Left colon (tissue), 2 donors: ENCODE measurements around the gene ADARB2. TPM values are rescaled to one million over a fixed set of nuclear protein-coding genes. Genes with fewer than 3 reads are reported as not detected.
A peak's percentile ranks its signal among the peaks of the same experiment; 100 is the strongest.

Experiments used
- ATAC-seq: fragments of 200-7000 bp; cut with Tn5 transposase; one replicate; pipeline ENCODE4 v1.9.1; 2020; ENCODE audit warnings: mild to moderate bottlenecking, moderate library complexity
- DNase-seq, 2 donors: peaks; one replicate each; pipeline ENCODE4 v3.0.0-alpha.2; 2020
- intact Hi-C, 2 donors: fragments of 100-400 bp; cut with DNase I in 1 of 2; cut with micrococcal nuclease in 1 of 2; formaldehyde crosslinking; loops; one replicate each; pipeline versions ENCODE4 v1.11.2 to v1.14.0; 2022; cut with DNase I, micrococcal nuclease
- total RNA-seq, 2 donors: library from RNA; stranded (reverse); fragmentation: NEBNext Ultra II Directional; extraction: Animal tissue kit (Norgen Biotek cat#: 25700); gene quantifications; one replicate each; pipeline ENCODE4 v1.2.1, GENCODE V29; 2021
- donor health status: DM: no; HTN: no; CAD: no.
- donor health status: DM: yes; HTN: yes; CAD: no.

The ADARB2 gene
- total RNA-seq, 2 donors from 2014 or later: 0.21 to 0.73 TPM

DNA sequence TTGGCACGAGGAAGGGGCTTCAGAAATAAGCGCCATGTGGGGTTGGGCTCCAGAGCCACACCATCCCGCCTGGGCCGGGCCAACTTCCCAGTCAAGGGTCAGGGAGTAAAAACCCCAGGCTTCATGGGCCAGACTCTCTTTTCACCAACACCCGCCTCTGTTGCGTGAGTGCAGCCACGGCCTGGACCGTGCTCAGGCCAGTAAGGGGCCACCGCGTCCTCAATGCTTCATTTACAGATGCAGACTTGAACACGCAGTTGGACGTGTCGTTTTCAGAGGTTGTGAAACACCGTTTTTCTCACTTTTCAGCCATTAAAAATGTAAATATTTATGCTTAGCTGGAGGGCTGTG lies 520.1 kb downstream of the ADARB2 start:
- DNase-seq (no peak), ATAC-seq (no peak)
- intact Hi-C loops: no loop called here

DNA sequence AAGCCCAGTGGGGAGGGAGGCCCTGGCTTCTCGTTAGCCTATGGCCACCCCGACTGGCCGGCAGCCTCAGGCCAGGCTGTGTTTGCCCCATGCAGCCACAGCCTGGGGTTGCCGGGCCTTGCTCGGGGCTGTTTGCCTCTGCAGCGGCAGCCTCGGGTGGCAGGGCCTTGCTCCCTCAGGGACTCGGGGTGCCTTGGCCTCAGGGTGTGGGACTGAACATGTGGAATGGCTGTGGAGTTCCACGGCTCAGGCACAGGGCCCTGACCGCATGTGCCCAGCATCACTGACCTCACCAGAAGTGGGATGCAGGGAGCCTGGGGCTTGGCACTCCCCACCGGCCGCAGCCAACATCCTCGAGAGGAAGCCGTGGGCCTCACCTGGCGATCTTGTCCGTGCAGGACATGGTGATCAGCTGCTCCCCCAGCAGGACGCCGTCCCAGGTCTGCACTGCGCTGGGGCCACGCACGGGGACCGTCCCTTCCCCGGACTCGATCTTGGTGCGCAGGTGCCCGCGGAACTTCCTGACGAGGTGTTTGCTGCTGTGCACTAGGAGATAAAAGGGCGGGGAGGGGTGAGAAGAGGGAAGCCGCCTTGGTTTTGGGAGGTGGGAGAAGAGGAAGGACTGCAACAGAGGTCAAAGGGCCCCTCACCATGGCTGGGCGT lies 520.6 kb downstream of the ADARB2 start:
- ATAC-seq: no peak
- intact Hi-C loops: no loop called here
- no peak for DNase-seq

DNA sequence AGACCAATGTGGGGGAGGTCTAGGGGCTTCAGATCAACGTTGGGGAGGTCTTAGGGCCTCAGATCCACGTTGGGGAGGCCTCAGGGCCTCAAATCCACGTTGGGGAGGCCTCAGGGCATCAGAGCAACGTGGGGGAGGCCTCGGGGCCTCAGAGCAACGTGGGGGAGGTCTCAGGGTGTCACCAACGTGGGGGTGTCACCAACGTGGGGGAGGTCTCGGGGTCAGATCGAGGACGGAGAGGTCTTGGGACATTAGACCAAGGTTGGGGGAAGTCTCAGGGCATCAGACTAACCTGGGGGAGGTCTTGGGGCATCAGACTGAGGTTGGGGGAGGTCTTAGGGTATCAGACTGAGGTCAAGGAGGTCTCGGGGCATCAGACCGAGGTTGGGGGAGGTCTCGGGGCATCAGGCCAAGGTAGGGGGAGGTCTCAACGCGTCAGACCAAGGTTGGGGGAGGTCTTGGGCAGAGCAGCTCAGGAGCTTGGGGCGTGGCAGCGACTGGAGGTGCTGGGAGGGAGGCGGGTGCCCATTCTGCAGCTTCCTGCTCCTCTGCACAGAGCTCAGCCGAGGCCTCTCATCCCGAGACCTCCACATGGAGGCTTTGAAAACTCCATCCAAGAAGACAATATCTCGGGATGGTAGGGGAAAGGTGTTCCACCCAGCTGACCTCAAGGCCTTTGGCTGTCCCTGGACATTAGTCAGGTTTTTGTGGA lies 521.3 kb downstream of the ADARB2 start:
- DNase-seq (no peak), ATAC-seq (no peak)
- intact Hi-C loops: no loop called here

DNA sequence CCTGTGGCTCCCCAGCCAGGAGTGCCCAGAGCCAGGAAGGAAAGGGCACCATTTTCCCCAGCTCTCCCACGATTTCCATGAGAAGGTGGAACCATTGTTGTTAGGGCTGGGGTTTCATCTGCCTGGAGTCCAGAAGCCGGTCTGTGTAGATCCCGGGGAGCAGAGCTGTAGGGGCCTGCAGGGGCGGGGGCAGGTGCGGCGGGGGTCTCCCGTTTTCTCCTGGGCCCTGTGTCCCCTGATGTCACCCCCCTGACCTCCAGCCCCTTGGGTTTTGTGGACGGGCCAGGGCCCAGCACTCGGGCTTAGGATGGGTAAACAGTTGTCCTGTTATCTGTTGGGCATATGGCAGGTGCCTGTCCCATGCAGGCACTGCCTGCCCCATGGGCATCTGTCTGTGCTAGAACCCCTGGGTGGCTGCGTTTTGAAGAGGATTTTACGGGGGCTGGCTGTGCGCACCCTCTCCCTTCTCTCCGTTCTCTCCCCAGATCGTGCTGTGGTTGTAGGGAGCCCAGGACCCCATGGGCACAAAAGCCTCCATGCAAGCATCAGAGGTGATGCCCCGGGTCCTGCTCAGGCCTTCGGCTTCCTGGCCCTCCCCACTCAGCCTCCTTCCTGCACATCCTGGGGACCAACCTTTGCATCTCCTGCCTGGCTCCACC lies 522.3 kb downstream of the ADARB2 start:
- intact Hi-C loops: no loop called here
- ATAC-seq: no peak
- no peak for DNase-seq

DNA sequence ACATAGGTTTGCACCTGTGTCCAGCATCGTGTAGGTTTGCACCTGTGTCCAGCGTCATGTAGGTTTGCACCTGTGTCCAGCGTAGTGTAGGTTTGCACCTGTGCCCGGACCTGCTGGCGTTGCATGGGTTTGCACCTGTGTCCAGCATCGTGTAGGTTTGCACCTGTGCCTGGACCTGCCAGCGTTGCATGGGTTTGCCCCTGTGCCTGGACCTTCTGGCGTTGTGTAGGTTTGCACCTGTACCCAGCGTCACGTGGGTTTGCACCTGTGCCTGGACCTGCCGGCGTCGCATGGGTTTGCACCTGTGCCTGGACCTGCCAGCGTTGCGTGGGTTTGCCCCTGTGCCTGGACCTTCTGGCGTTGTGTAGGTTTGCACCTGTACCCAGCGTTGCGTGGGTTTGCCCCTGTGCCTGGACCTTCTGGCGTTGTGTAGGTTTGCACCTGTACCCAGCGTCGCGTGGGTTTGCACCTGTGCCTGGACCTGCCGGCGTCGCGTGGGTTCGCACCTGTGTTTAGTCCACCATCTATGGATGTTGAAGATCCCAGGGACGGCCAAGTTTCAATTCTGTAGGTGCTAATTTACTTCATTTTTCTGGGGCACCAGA lies 523.2 kb downstream of the ADARB2 start:
- DNase-seq (no peak), ATAC-seq (no peak)
- intact Hi-C loops: no loop called here

DNA sequence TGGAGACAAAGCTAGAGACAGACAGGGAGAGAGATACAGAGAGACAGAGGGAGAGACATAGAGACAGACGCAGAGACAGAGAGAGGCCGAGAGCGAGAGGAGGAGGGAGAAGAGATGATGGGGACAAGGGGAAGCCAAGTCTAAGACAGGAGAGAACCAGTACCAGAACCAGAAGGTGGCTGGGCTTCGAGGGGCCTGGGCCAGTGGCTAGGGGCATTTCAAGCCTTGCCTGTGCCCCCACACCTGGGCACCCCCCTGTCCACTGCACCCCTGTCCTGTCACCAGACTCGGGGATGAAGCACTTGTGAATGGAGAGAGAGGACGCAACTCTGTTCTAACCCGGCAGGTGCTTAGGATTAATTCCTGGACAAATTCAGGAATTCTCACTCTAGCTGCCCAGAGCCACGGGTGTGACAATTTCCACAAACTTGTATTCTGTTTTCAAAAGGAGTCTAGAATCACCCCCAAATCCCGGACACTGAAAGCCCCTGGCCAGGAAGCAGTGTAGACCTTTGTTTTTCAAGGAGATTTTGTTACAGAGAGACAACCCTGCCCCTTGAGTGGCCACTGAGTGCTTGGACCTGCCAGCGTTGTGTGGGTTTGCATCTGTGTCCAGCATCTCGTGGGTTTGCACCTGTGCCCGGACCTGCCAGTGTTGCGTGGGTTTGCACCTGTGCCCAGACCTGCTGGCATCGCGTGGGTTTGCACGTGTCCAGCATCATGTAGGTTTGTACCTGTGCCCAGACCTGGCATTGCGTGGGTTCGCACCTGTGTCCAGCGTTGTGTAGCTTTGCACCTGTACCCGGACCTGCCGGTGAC lies 523.9 kb downstream of the ADARB2 start:
- DNase-seq (no peak), ATAC-seq (no peak)
- intact Hi-C loops: no loop called here

DNA sequence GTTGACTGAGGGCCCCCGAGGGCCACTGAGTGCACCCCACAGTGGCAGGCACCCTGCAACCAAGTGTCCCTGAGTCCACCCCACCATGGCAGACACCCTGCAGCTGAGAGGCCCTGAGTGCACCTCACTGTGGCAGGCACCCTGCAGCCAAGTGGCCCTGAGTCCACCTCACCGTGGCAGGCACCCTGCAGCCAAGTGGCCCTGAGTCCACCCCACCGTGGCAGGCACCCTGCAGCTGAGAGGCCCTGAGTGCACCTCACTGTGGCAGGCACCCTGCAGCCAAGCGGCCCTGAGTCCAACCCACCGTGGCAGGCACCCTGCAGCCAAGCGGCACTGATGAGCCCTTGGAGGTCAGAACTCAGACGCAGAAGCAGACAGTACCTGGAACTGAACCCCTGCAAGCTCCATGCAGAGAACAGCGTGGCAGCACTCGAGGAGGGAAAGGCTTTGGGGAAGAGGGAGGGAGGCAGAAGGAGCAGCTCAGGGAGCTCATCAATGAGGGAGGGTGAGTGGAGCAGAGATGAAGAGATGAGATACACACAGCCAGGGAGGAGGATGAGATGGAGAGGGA lies 524.7 kb downstream of the ADARB2 start:
- DNase-seq: no peak
- intact Hi-C loops: no loop called here
- ATAC-seq: no peak

DNA sequence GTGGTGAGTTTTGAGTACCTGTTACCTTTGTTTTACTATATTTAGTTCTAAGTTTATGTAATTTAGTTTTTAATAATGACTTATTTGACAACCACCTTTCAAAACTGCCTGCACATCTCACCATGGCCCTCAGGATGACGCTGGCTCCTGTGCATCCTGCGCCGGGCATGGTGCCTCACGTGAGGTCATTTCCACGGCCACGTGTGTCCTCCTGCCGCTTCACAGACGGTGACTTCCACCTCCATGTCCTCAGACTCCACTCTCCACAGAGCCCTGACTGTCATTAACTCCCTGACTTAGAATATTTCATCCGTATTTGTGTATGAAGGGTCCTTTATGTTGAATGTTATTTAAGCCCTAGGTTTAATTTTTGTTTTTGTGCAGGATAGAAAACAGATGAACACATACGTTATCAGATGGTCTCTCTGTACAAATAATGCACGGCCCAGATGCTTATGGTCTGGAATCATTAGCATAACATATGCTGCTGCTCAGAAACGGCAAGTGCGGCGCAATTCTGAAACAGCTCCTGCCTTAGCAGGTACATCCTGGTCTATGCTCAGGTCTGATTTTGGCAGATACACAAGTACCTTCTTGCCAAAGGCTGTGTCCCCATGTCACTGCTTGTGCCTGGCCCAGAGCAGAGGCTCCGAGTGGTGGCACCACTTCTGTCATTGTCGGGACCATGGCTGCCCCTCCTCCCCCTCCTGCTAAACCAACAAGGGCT lies 525.3 kb downstream of the ADARB2 start:
- DNase-seq (no peak), ATAC-seq (no peak)
- intact Hi-C loops: no loop called here

DNA sequence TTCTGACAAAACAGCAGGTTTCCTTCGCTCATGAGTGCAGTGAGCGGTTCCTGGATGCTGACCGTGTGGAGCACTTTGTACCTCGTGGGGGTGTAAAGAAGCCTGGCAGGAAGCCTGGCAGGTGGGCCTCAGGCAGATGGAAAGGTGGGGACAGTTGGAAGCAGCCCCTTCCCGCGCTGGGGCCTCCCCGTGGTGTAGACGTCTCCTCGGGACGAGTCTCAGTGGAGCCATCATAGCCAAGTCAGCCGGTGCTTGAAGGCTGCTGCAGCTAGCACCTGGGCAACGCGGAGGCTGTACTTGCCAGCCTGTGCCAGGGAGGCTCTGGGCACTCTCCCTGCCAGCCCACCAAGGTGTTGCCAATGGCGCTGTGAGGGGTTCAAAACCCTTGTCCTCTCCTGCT lies 526.7 kb downstream of the ADARB2 start:
- ATAC-seq: no peak
- no peak for DNase-seq
- intact Hi-C loops: no loop called here

DNA sequence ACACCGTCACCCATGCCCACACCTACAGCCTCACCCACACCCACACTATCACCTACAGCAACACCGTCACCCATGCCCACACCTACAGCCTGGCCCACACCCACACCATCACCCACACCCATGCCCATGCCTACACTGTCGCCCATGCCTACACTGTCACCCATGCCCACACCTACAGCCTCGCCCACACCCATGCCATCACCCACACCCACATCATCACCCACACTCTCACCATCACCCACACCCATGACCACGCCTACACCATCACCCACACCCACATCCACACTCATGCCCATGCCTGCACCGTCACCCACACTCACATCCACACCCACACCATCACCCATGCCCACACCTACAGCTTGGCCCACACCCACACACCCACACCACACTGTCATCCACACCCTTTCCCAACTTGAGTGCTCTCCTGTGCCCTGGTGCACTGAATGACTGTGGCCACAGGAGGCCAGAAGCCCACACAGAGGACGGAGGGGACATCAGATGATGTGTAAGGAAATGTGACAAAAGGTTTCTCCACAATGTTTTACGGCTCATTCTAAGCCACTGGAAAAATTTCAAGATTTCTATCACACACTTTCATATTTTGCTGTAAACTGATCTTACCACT lies 527.9 kb downstream of the ADARB2 start:
- intact Hi-C loops: no loop called here
- DNase-seq: no peak
- peak; percentile 19 for ATAC-seq

DNA sequence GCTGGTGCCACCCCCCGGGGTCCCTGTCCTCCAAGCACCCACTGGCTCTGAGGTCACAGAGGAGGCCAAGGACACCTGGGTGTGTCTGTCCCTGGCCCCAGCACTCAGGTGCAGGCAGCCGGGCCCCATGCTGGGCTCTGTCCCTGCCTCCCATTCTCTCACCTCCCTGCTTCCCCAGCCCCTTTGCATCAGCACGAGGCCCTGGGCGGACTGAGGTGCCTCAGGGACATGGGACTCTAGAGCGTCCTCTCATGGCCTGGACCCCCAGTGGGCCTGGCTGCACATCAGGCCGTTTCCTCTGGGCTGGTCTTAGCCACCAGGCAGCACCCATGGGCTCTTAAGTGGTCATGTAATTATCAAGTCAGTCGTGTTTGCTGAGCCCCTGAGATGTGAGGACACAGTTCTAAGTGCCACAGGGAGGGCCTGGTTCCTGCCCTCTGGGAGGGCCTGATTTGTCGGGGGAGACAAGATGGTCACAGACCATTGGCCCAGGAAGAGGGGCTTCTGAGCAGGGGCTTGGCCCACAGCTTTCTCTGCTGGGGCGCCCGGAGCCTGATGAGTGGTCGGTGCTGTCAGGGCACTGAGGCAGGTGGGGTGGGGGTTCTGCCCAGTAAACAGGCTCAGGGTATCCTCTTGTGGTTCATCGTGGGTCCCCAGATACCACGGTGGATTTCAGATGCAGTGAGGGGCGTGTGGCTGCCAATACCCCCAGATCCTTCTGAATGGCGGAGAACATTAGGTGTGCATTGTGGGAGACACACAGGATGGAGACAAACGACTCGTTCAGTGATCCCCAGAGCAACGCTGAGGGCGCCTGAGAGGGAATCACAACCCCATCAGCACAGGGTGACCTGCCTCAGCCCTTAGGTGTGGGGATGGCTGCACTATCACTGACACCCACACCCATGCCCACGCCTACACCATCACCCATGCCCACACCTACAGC lies 528.7 kb downstream of the ADARB2 start:
- ATAC-seq: peak; percentile 27
- no peak for DNase-seq
- intact Hi-C loops: no loop called here

DNA sequence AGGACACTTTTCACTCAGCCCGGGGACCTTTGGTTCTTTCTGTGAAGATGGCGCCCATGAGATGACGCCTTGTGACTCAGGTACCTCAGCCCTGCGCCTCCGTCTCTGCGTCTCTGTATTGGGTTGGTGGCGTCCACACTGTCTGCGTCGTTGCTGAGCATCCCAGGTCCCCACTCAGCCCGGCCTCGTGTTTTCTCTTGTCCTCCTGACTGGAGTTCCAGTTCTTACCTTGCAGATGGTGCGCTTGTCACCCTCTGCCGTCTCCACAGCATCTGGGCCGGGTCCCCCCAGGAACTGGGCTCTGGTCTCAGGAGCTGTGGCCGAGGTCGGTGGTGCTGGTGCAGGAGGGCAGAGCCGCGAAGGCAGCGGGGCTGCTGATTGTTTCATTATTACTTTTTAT lies 530.7 kb downstream of the ADARB2 start:
- no peak for DNase-seq

DNA sequence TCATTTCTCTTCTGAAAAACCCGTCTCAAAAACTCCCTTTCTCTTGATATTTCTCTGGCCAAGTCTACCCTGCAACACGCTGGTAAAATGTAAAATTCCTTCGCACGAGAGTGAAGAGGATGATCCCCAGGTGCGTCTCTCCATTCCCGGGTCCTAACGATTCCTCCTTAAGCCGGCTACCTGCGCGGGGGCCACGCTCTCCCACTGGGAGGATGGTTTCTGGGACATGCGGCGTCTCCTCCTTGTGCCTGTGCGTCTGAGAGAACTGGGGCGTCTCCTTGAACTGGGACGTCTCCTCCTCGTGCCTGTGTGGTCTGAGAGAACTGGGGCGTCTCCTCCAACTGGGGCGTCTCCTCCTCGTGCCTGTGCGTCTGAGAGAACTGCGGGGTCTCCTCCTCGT lies 531.2 kb downstream of the ADARB2 start:
- no peak for ATAC-seq
- intact Hi-C loops: no loop called here
- DNase-seq: no peak

More for the DNA sequence above, 530.7 kb downstream of the ADARB2 start:
- ATAC-seq: no peak
- intact Hi-C loops: no loop called here

DNA sequence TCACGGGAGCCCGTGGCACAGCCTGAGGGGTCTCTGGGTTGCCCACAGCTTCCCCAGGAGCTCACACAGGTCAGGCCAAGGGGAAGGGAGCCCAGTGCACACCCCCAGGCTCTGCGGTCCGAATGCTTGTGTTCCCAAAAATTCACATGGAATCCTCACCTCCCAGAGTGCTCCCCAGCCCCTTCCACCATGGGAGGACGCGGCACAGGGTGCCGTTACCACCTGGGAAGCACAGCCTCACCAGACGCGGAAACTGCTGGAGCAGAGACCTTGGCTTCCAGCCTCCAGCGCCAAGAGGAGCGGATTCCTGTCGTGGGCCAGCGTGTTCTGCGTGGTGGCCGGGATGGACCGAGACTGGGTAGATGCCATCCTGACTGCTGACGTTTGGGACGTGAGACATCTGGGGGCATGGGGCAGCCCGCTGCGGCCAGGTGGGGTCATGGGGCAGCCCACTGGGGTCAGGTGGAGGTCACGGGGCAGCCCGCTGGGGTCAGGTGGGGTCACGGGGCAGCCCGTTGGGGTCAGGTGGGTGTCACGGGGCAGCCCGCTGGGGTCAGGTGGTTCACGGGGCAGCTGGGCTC lies 531.8 kb downstream of the ADARB2 start:
- intact Hi-C loops: no loop called here
- DNase-seq: no peak
- no peak for ATAC-seq

DNA sequence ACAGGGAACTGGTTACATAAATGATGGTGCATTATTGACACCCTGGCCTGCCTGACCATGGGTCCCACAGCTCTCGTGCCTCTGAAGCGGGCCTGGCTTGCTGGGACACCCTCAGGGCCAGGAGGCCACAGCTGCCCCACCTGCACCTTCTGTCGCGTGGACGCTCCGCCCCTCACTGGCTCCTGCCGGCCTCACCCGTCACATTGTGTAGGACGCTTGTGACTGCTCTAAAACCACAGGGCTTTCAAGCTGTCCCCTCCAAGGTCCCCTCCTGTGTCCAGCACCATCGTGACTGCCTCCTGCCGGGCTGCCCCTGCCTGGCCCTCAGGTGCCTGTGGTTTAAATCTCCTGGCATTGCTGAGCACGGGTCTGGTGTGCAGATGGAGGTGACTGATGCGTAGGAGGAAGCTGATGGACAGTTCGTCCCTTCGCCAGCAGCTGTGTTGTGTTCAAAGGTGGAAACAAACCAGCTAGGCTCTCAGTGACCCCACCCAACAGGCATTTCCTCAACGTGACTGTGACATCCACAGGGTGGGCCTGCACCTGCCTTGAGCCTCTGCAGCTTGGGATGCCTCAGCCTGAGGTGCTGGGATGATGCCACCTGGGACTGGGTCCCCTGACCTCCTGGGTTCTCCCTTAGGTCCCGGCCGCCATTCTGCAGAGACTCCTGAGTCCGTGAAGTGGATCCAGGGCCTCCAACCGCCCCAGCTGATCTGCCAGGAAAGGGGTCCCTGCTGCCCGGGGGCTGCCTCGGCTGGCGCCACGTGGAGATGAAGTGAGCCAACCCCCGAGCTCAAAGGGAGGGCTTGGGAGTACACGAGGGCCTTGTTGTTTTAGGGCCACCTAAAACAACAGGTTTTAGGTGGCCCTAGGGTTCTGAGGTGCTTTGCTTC lies 532.6 kb downstream of the ADARB2 start:
- ATAC-seq: no peak
- intact Hi-C loops: no loop called here
- DNase-seq: no peak
